HEK293 (cell line): Measurements from ENCODE around the gene MMS19.

ENCODE experiments used
- CTCF ChIA-PET: fragments of 350-600 bp; formaldehyde crosslinking; extraction: SDS; loops from one replicate; lab custom pipeline; 2021; ENCODE audit warnings: antibody characterized with exemption; lab: Yijun Ruan, JAX
- POLR2A ChIA-PET: fragments of 300-600 bp; formaldehyde crosslinking; extraction: SDS; loops from one replicate; lab custom pipeline; 2020; ENCODE audit warnings: antibody characterized with exemption, inconsistent platforms; lab: Yijun Ruan, JAX
- H3K27ac ChIP-seq: fragments of 200-500 bp; sonication (Bioruptor generic); 2 replicates; pipeline ENCODE4 v1.5.1; 2014; ENCODE audit warnings: low read depth, low read length, control low read depth, inconsistent platforms; ENCODE audit errors: extremely low read depth
- H3K36me3 ChIP-seq, 2 experiments: fragments of 200-500 bp in 1 of 2; sonication (Bioruptor generic) in 1 of 2; 1 replicate in 1 of 2; 2 replicates in 1 of 2; pipeline ENCODE4 v1.5.1; 2014 to 2017; ENCODE audit warnings: inconsistent platforms in 2 of 2, low read length in 2 of 2; ENCODE audit not compliant: control insufficient read depth in 2 of 2, insufficient read depth in 1 of 2
- H3K4me1 ChIP-seq: fragments of 200-500 bp; sonication (Bioruptor generic); 2 replicates; pipeline ENCODE4 v1.5.1; 2014; ENCODE audit warnings: mild to moderate bottlenecking, low read length, inconsistent platforms; ENCODE audit not compliant: control insufficient read depth, insufficient read depth
- H3K4me3 ChIP-seq: 2 replicates; pipeline ENCODE4 v1.5.1; 2011; ENCODE audit warnings: low read depth, mild to moderate bottlenecking, control low read depth, low read length, moderate library complexity
- H3K9me3 ChIP-seq: fragments of 200-500 bp; sonication (Bioruptor generic); 2 replicates; pipeline ENCODE4 v1.5.1; 2014; ENCODE audit warnings: low read depth, low read length, inconsistent platforms; ENCODE audit not compliant: control insufficient read depth, insufficient read depth
- EGR2 ChIP-seq: fragments of 450-650 bp; formaldehyde crosslinking; IDR thresholded peaks from 2 replicates; pipeline ENCODE4 v1.5.1; 2016; ENCODE audit warnings: low read depth, missing biosample characterization, missing genetic modification characterization
- HOXA7 ChIP-seq: sonication (generic); formaldehyde crosslinking; IDR thresholded peaks from 2 replicates; pipeline ENCODE4 v1.8.1; 2022; ENCODE audit warnings: missing genetic modification reagents, borderline replicate concordance
- INSM2 ChIP-seq: fragments of 450-650 bp; formaldehyde crosslinking; IDR thresholded peaks from 2 replicates; pipeline ENCODE4 v1.5.1; 2016; ENCODE audit warnings: missing biosample characterization, missing genetic modification characterization
- KLF16 ChIP-seq: fragments of 450-650 bp; formaldehyde crosslinking; IDR thresholded peaks from 2 replicates; pipeline ENCODE4 v1.5.1; 2017; ENCODE audit warnings: missing biosample characterization, missing genetic modification characterization
- ZBTB17 ChIP-seq: fragments of 450-650 bp; formaldehyde crosslinking; IDR thresholded peaks from 2 replicates; pipeline ENCODE4 v1.5.1; 2016; ENCODE audit warnings: missing biosample characterization, missing genetic modification characterization
- ZBTB21 ChIP-seq: fragments of 450-650 bp; formaldehyde crosslinking; IDR thresholded peaks from 2 replicates; pipeline ENCODE4 v1.5.1; 2017; ENCODE audit warnings: missing biosample characterization, missing genetic modification characterization
- ZNF112 ChIP-seq: fragments of 450-650 bp; formaldehyde crosslinking; IDR thresholded peaks from 2 replicates; pipeline ENCODE4 v1.5.0; 2017; ENCODE audit warnings: missing biosample characterization, missing genetic modification characterization
- ZNF148 ChIP-seq: fragments of 450-650 bp; formaldehyde crosslinking; IDR thresholded peaks from 2 replicates; pipeline ENCODE4 v1.5.0; 2017; ENCODE audit warnings: missing biosample characterization, missing genetic modification characterization, borderline replicate concordance
- ZNF184 ChIP-seq: fragments of 450-650 bp; IDR thresholded peaks from 2 replicates; pipeline ENCODE4 v1.5.1; 2018; ENCODE audit warnings: missing biosample characterization, mild to moderate bottlenecking, missing genetic modification characterization
- ZNF24 ChIP-seq: fragments of 450-650 bp; formaldehyde crosslinking; IDR thresholded peaks from 2 replicates; pipeline ENCODE4 v1.5.1; 2016; ENCODE audit warnings: missing biosample characterization, missing genetic modification characterization
- ZNF335 ChIP-seq: fragments of 450-650 bp; formaldehyde crosslinking; conservative IDR thresholded peaks from 2 replicates; pipeline ENCODE4 v1.5.1; 2016; ENCODE audit warnings: missing biosample characterization, missing genetic modification characterization
- ZNF366 ChIP-seq: fragments of 450-650 bp; formaldehyde crosslinking; conservative IDR thresholded peaks from 2 replicates; pipeline ENCODE4 v1.5.1; 2016; ENCODE audit warnings: missing biosample characterization, missing genetic modification characterization
- ZNF433 ChIP-seq: fragments of 450-650 bp; formaldehyde crosslinking; IDR thresholded peaks from 2 replicates; pipeline ENCODE4 v1.5.1; 2016; ENCODE audit warnings: missing biosample characterization, missing genetic modification characterization, low read depth
- ZNF449 ChIP-seq: fragments of 450-650 bp; formaldehyde crosslinking; IDR thresholded peaks from 2 replicates; pipeline ENCODE4 v1.5.1; 2017; ENCODE audit warnings: missing biosample characterization, mild to moderate bottlenecking, missing genetic modification characterization, moderate library complexity
- ZNF626 ChIP-seq: fragments of 450-650 bp; sonication (Bioruptor Pico); formaldehyde crosslinking; IDR thresholded peaks from 2 replicates; pipeline ENCODE4 v1.5.1; 2018; ENCODE audit warnings: missing biosample characterization, missing genetic modification characterization, inconsistent platforms
- ZNF654 ChIP-seq: fragments of 450-650 bp; formaldehyde crosslinking; IDR thresholded peaks from 2 replicates; pipeline ENCODE4 v1.5.1; 2016; ENCODE audit warnings: low read depth, missing biosample characterization, missing genetic modification characterization
- ZNF677 ChIP-seq: fragments of 450-650 bp; IDR thresholded peaks from 2 replicates; pipeline ENCODE4 v1.5.0; 2018; ENCODE audit warnings: missing biosample characterization, mild to moderate bottlenecking, missing genetic modification characterization, moderate library complexity
- ZNF76 ChIP-seq: fragments of 450-650 bp; formaldehyde crosslinking; IDR thresholded peaks from 2 replicates; pipeline ENCODE4; 2016; ENCODE audit warnings: low read depth, missing biosample characterization, missing genetic modification characterization, borderline replicate concordance
- ZNF768 ChIP-seq: fragments of 450-650 bp; formaldehyde crosslinking; IDR thresholded peaks from 2 replicates; pipeline ENCODE4 v1.5.1; 2018; ENCODE audit warnings: missing biosample characterization, mild to moderate bottlenecking, missing genetic modification characterization
- ZSCAN23 ChIP-seq: fragments of 450-650 bp; formaldehyde crosslinking; IDR thresholded peaks from 2 replicates; pipeline ENCODE4 v1.5.1; 2016; ENCODE audit warnings: missing biosample characterization, missing genetic modification characterization
- TF ChIP-seq, protein P1 (sequence below): fragments of 450-650 bp; formaldehyde crosslinking; IDR thresholded peaks from 2 replicates; pipeline ENCODE4 v1.5.1; 2016; ENCODE audit warnings: missing biosample characterization, missing genetic modification characterization

Gene MMS19

DNA sequence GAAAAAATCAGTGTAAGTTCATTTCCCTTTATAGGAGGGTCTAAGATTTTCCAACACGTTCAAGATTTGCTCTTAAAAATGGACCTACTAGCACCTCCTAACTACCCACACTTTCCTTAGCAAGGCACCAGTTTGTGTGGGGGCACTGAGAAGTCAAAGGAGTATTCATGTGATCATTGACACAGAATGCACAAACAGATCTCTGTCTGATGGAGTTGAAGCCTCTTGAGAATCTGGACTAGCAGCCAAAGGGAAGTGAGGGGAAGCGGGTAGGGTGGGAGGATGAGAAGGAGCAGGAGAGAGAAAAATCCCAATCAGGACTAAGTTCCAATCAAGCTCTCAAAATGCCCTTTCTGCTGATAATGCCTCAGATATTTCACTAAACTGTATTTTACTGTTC, 4.1 kb downstream of the MMS19 start:
- TF ChIP-seq ZNF366 (tag by site-specific recombination) (no peak), ZBTB17 (tag by site-specific recombination) (peak; percentile 47)
- peaks cover 3 to 8% of the 10 kb centered on the region in 2 experiments; a peak in 2 of 3 replicates for H3K36me3 ChIP-seq
- POLR2A ChIA-PET: no interaction called here
- no peaks in the 10 kb centered on the region for H3K9me3 ChIP-seq
- CTCF ChIA-PET: interaction anchor here (1.1 kb wide), 1 partner anchor 207 kb away, joined by 3 read pairs; no protein-coding TSS in a partner anchor
- peaks cover 19% of the 10 kb centered on the region for H3K4me1 ChIP-seq
- H3K27ac ChIP-seq: no peak overlapping the region
- no peak overlapping the region for H3K4me3 ChIP-seq

DNA sequence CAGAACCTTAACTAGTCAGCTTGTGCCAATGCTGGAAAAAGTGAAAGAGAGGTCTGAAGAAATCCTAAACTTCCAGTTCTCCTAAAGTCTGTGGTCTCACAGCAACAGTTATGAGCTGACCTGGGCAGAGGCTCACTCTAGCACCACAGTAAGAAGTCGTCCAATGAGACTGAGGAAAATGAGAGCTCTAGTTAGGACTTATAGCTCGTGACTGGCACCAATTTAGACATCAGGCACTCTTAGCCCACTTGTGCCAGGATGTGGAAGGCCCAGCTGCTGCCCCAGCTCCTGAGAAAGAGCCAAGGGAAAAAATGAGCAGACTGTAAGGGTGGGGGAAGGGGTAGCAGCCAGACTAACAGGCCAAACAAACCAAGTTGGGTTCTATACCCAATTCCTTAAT, 7.6 kb downstream of the MMS19 start:
- CTCF ChIA-PET: interaction anchor here (1.0 to 1.1 kb wide), 2 partner anchors 8 to 44 kb away, joined by 4 to 7 read pairs; partner anchors contain the start of gene UBTD1
- POLR2A ChIA-PET: no interaction called here
- Histone ChIP-seq H3K4me1 (peaks cover 11% of the 10 kb centered on the region), H3K27ac (no peak overlapping the region), H3K4me3 (no peak overlapping the region), H3K36me3 (peaks cover 3 to 12% of the 10 kb centered on the region in 2 experiments; a peak in 2 of 3 replicates), H3K9me3 (no peaks in the 10 kb centered on the region)
- TF ChIP-seq ZNF768 (tag by site-specific recombination) (no peak), HOXA7 (CRISPR knock-in tag) (no peak), ZNF335 (peak; percentile 38; the same call in 1 of the 2 replicates)

GRCh38 chr10:97485647-97486281, 12.5 kb downstream of the MMS19 start:
- ChIA-PET CTCF (no interaction called here), POLR2A (no interaction called here)
- TF ChIP-seq EGR2 (no peak), ZSCAN23 (tag by site-specific recombination) (no peak), KLF16 (tag by site-specific recombination) (no peak), ZNF24 (tag by site-specific recombination) (no peak), ZNF184 (tag by site-specific recombination) (peak; percentile 90), ZNF148 (tag by site-specific recombination) (no peak)
- H3K4me1 ChIP-seq: 0 out of 2 replicates have a peak, but pooled peaks cover under 1% of the 10 kb centered on the region
- no peaks in the 10 kb centered on the region for H3K9me3 ChIP-seq
- peaks cover 12 to 26% of the 10 kb centered on the region in 2 experiments for H3K36me3 ChIP-seq
- no peak overlapping the region for H3K4me3 ChIP-seq
- H3K27ac ChIP-seq: no peak overlapping the region

DNA sequence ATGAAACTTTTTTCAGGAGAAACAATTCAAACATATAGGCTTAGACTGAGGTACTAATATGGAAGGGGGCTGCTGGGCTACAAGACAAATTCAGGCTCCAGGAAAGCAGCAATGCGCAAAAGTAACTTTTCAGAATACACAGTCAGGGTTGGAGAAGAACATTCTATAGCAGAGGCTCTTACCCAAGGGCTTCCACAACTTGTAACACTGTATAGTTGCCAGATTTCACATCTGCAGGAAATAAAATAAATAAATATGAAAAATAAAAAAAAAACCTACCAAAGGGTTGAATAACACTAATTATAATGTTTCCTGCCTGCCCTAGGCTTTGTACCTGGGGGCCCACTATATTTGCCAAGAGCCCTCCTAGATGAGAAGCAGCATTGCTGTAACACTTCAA, 14.3 kb downstream of the MMS19 start:
- CTCF ChIA-PET: interaction anchor here (1.2 kb wide), 1 partner anchor 50 kb away, joined by 3 read pairs; no protein-coding TSS in a partner anchor
- H3K9me3 ChIP-seq: no peaks in the 10 kb centered on the region
- no peak overlapping the region for H3K27ac ChIP-seq
- peaks cover 12 to 42% of the 10 kb centered on the region in 2 experiments for H3K36me3 ChIP-seq
- H3K4me1 ChIP-seq: no peaks in the 10 kb centered on the region
- no peak overlapping the region for H3K4me3 ChIP-seq
- POLR2A ChIA-PET: interaction anchor here (1.0 kb wide), 1 partner anchor 13 kb away, joined by 3 read pairs; no protein-coding TSS in a partner anchor
- TF ChIP-seq ZNF433 (tag by site-specific recombination) (no peak), ZNF449 (tag by site-specific recombination) (no peak), INSM2 (tag by site-specific recombination) (no peak), ZNF112 (no peak), ZNF677 (no peak), ZNF654 (tag by site-specific recombination) (no peak), ZBTB21 (tag by site-specific recombination) (no peak), ZNF76 (tag by site-specific recombination) (no peak), ZNF626 (tag by site-specific recombination) (no peak)
- TF ChIP-seq, protein P1, sequence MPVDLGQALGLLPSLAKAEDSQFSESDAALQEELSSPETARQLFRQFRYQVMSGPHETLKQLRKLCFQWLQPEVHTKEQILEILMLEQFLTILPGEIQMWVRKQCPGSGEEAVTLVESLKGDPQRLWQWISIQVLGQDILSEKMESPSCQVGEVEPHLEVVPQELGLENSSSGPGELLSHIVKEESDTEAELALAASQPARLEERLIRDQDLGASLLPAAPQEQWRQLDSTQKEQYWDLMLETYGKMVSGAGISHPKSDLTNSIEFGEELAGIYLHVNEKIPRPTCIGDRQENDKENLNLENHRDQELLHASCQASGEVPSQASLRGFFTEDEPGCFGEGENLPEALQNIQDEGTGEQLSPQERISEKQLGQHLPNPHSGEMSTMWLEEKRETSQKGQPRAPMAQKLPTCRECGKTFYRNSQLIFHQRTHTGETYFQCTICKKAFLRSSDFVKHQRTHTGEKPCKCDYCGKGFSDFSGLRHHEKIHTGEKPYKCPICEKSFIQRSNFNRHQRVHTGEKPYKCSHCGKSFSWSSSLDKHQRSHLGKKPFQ (tag by site-specific recombination): no peak
